ENCODE data around the gene GALNTL6. TPM values are rescaled to one million over a fixed set of nuclear protein-coding genes. Genes with fewer than 3 reads are reported as not detected.
"Not testable (repeated sequence)": the region's sequence is repeated elsewhere in the genome, so short reads cannot be mapped to it uniquely, and the experiment has no call there.

Gene GALNTL6
- total and polyA plus RNA-seq, 2 experiments from 2014 or later, result 0.38 to 0.40 TPM

- H3K27ac Mint-ChIP-seq, result no peak overlapping the region
- peaks cover 20% of the 10 kb centered on the region for H3K9me3 Mint-ChIP-seq
- Histone ChIP-seq H3K27me3 (ENCODE audit: insufficient read depth) (no peaks in the 10 kb centered on the region), H4K20me1 (replicated peaks; ENCODE audit: insufficient read depth) (no peaks in the 10 kb centered on the region), H3K36me3 (ENCODE audit: insufficient read depth) (no peaks in the 10 kb centered on the region), H3K9me2 (ENCODE audit: insufficient read depth) (peaks cover 5% of the 10 kb centered on the region; the same call in 1 of the 2 replicates), H2AFZ (no peak overlapping the region), H3K27ac (ENCODE audit: low read depth) (no peak overlapping the region), H3F3A (replicated peaks; ENCODE audit: low read depth) (no peaks in the 10 kb centered on the region), H3K4me3 (no peak overlapping the region), H3K79me2 (replicated peaks; ENCODE audit: insufficient read depth) (no peaks in the 10 kb centered on the region), H3K4me2 (no peak overlapping the region), H3K4me1 (ENCODE audit: insufficient read depth) (peaks cover 30% of the 10 kb centered on the region)
- peaks cover 13% of the 10 kb centered on the region for H3K36me3 Mint-ChIP-seq (ENCODE audit: low read depth)
- peak; percentile 29 for DNase-seq (ENCODE audit: low spot score)
- TF ChIP-seq NANOG (IDR thresholded peaks at IDR 0.05; ENCODE audit: borderline replicate concordance), result no peak
- no peak for TF ChIP-seq EZH2 (IDR thresholded peaks at IDR 0.05; ENCODE audit: low read depth, unreplicated experiment)
- H3K27me3 Mint-ChIP-seq (ENCODE audit: insufficient read depth, low read depth, poor library complexity), result peaks cover 2% of the 10 kb centered on the region
- peaks cover 34% of the 10 kb centered on the region for H3K4me1 Mint-ChIP-seq
- no peak for ATAC-seq
- H3K4me3 Mint-ChIP-seq, result no peak overlapping the region
Measured at GRCh38 chr4:173019664-173020063, 1206.5 kb downstream of the GALNTL6 start.

- not testable (repeated sequence) for H3K4me3 ChIP-seq; H3K36me3 Mint-ChIP-seq (ENCODE audit: low read depth); H3K27me3 ChIP-seq (ENCODE audit: insufficient read depth); H3K27ac Mint-ChIP-seq; H3K36me3 ChIP-seq (ENCODE audit: insufficient read depth); H3K27ac ChIP-seq (ENCODE audit: low read depth); ATAC-seq; H3F3A ChIP-seq (replicated peaks; ENCODE audit: low read depth); DNase-seq (ENCODE audit: low spot score); H3K9me3 Mint-ChIP-seq; H3K9me2 ChIP-seq (ENCODE audit: insufficient read depth); H4K20me1 ChIP-seq (replicated peaks; ENCODE audit: insufficient read depth); H3K79me2 ChIP-seq (replicated peaks; ENCODE audit: insufficient read depth); H3K4me3 Mint-ChIP-seq; H3K27me3 Mint-ChIP-seq (ENCODE audit: insufficient read depth, low read depth, poor library complexity)
- peaks cover 26% of the 10 kb centered on the region for H3K4me1 Mint-ChIP-seq
- H3K4me1 ChIP-seq (ENCODE audit: insufficient read depth), result peaks cover 21% of the 10 kb centered on the region
- peak overlapping the region; percentile 94; the same call in 1 of the 2 replicates for H2AFZ ChIP-seq
- peak overlapping the region; percentile 15; the same call in 1 of the 2 replicates for H3K4me2 ChIP-seq
Measured at GRCh38 chr4:173021746-173022573, 1208.8 kb downstream of the GALNTL6 start.

DNA sequence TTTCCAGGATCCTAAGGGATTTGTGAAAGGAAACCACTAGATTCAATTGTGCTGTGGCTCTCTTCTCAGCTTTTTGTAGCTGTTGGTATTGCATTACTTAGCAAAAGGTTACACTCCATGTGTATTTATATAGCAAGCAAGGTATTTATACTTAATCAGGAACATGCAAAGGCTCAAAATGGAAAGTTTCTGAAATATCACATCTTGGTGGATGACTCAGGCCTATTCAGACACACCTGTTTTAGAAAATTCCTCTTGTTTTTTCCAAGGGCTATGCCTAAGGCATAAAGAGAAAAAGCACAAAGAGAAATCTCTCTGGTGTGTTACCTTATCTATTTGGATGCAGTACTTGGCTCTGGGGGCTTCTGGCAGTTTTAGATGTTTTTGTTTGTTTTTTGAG is 1211.0 kb downstream of the GALNTL6 start:
- DNase-seq (ENCODE audit: low spot score), result no peak
- no peak overlapping the region for H3K27ac ChIP-seq (ENCODE audit: low read depth)
- H3K4me2 ChIP-seq, result no peak overlapping the region
- H3K27ac Mint-ChIP-seq, result no peak overlapping the region
- no peak overlapping the region for H3K4me3 ChIP-seq
- H3K4me3 Mint-ChIP-seq, result no peak overlapping the region
- H3K27me3 Mint-ChIP-seq (ENCODE audit: insufficient read depth, low read depth, poor library complexity), result peaks cover 3% of the 10 kb centered on the region
- no peaks in the 10 kb centered on the region for H3K36me3 ChIP-seq (ENCODE audit: insufficient read depth)
- no peaks in the 10 kb centered on the region for H3K79me2 ChIP-seq (replicated peaks; ENCODE audit: insufficient read depth)
- H3K4me1 Mint-ChIP-seq, result peaks cover 39% of the 10 kb centered on the region
- no peak overlapping the region for H2AFZ ChIP-seq
- no peaks in the 10 kb centered on the region for H4K20me1 ChIP-seq (replicated peaks; ENCODE audit: insufficient read depth)
- no peaks in the 10 kb centered on the region for H3K36me3 Mint-ChIP-seq (ENCODE audit: low read depth)
- no peaks in the 10 kb centered on the region; the same call in 2 of the 3 replicates for H3K9me3 Mint-ChIP-seq
- H3K27me3 ChIP-seq (ENCODE audit: insufficient read depth), result no peaks in the 10 kb centered on the region
- TF ChIP-seq EZH2 (IDR thresholded peaks at IDR 0.05; ENCODE audit: low read depth, unreplicated experiment) (no peak), CTCF (conservative IDR thresholded peaks at IDR 0.05; ENCODE audit: low read depth in 2 of 2) (no peak), CREB1 (CRISPR knock-in tag; IDR thresholded peaks at IDR 0.05; ENCODE audit: low read depth) (no peak), JUNB (IDR thresholded peaks at IDR 0.05; ENCODE audit: unreplicated experiment) (no peak), EZH2phosphoT487 (IDR thresholded peaks at IDR 0.05; ENCODE audit: unreplicated experiment) (no peak)
- no peaks in the 10 kb centered on the region for H3K9me2 ChIP-seq (ENCODE audit: insufficient read depth)
- 0 out of 2 replicates have a peak, but pooled peaks cover 2% of the 10 kb centered on the region for H3F3A ChIP-seq (replicated peaks; ENCODE audit: low read depth)
- ATAC-seq, result no peak
- peaks cover 31% of the 10 kb centered on the region for H3K4me1 ChIP-seq (ENCODE audit: insufficient read depth)
